Skin epidermis (tissue), 12 donors: ENCODE data around the gene LRRC27.
A peak's percentile ranks its signal among the peaks of the same experiment; 100 is the strongest.
"Not testable (repeated sequence)": the region's sequence is repeated elsewhere in the genome, so short reads cannot be mapped to it uniquely, and the experiment has no call there.

Source experiments
- H3K27ac ChIP-seq, 21 experiments: fragments of 200-600 bp; sonication (generic) in 11 of 21; one replicate each; pipeline ENCODE4 v1.5.0; 2020; ENCODE audit warnings: mild to moderate bottlenecking in 3 of 21, inconsistent platforms in 2 of 21, moderate library complexity in 2 of 21
- H3K4me3 ChIP-seq, 7 experiments: fragments of 200-600 bp; sonication (generic) in 2 of 7; one replicate each; pipeline ENCODE4 v1.5.0; 2020; ENCODE audit warnings: inconsistent platforms in 2 of 7, mild to moderate bottlenecking in 2 of 7, moderate library complexity in 1 of 7

Gene LRRC27

DNA sequence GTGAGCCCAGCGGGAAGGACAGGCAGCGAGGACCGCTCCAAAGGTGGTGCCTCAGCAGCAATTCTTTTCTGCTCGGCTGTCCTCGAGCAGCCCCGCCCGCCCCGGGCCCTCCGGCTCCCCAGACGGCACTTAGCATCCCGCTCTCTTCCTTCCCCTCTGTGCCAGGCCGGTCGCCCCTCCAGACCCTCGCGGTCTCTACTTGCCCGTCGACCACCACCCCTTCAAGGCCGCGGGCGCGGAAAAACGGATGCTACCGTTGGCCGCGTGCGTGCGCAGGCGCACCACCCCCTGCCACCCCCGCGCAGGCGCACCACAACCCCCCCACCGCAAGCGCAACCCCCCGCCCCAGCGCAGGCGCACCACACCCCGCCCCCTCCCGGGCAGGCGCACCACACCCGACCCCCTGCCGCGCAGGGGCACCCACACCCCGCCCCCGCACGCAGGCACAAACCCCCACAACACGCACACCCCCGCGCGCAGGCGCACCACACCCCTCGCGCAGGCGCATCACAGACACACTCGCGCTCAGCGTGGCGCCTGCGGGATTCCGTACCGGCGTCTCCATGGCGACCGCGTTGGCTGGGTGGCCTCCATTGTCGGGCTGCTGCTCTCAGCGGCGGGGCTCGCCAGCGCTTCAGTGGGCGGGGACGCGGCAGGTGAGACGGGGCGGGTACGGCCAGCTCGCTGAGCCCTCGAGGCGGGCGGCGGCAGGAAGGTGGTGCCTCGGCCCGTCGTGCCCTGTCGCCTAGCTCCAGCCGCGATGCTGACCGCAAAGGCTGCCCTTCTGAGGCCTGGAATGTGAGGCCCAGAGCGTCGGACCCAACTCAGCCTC is at the start of gene LRRC27:
Gene LRRC27, plus strand, starts transcription at position 593 of the 832 bp plus-strand sequence. CDS start 1,332 bp downstream, outside the sequence.
- peak within 1 kb of the TSS; percentile 59 to 89 (median 71) for H3K4me3 ChIP-seq
- H3K27ac ChIP-seq: peak within 1 kb of the TSS; percentile 45 to 96 (median 84)

DNA sequence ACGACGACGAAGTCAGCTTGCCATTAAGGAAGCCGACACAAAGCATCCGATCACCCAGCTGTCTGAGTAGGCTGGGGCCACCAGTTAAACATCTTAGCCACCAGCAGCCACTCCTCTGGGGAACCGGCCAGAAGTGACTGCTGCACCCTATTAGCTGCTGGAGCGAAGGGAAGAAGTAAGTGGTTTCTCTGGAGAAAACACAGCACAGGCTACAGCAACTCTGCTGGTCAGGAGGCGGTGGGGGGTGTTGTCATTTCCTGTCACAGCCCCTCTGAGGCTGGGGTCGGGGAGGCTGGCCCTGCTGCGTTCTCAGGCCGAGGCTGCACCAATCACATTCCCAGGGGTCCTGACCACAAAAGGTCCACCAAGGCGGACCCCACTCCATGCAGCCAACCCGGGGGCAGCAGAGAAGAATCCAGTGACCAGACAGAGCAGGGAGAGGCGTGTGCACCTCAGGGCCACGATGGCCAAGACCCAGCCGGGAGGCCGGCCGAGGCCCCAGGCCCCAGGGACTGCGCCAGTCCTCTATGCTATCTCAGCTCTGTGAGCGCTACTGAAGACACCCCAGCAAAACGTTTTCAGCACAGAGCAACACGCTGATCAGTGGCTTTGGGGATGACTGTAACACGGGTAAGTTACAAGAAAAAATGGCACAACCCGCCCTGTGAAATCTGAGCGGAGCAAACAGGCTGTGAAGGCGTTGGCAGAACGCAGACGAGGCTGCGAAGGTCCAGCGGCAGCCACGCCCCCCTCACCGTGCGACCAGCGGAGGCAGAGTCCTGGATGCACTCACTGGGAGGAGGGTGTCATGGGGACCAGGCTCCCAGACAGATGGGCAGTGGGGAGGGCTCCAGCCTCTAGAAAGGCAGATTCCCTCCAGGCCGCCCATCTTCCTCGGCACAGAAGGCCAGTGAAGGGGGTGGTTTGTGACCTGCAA is 49.1 kb upstream of the LRRC27 start:
- Histone ChIP-seq H3K27ac (no peak overlapping the region), H3K4me3 (no peak overlapping the region)

DNA sequence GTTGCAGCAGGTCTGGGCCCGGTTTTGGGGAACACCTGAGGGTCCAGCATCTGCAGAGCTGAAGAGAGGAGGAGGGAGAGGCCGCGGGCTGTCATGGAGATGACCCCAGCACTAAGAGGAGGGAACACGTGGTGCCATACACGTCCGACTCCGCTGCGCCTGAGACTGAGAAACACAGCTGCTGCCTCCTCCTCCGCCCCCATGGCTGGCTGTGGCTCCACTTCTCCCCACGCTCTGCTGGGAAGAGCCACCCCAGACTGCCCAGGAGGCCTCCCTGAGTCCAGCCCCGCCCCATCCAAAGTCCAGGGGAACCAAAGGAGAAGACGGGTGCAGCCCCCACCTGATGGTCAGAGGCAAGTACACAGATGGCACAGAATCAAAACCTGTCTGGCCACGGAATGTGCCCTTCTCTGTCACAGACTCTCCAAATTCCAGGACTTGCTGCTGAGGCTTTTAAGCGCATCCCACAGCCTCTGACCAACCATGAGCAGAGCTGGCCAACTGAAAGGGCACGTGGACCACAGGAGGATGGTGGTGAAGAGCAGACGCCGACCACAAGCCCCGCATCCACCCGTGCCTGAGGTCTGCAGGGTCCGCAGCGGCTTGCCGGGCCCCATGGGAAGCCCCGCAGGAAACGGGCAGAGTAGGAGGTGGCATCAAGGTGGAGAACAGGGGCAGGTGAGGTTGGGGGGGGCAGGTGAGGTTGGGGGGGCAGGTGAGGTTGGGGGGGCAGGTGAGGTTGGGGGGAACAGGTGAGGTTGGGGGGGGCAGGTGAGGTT is 48.2 kb upstream of the LRRC27 start:
- Histone ChIP-seq H3K27ac (no peak overlapping the region), H3K4me3 (no peak overlapping the region)

DNA sequence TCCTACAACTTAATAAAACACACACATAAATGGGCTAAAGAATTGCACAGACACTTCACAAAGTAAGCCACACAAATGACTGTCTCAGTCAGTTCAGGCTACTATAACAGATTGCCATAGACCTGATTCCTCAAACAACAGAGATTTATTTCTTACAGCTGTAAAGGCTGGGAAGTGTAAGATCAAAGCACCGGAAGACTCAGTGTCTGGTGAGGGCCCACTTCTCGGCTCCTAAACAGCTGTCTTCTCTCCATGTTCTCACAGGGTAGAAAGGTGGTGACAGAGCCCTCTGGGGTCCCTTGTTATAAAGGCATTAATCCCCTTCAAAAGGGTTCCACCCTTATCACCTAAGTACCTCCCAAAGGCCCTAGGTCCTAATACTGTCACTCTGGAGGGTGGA is 42.6 kb upstream of the LRRC27 start:
- no peak overlapping the region for H3K4me3 ChIP-seq
- no peak overlapping the region for H3K27ac ChIP-seq

DNA sequence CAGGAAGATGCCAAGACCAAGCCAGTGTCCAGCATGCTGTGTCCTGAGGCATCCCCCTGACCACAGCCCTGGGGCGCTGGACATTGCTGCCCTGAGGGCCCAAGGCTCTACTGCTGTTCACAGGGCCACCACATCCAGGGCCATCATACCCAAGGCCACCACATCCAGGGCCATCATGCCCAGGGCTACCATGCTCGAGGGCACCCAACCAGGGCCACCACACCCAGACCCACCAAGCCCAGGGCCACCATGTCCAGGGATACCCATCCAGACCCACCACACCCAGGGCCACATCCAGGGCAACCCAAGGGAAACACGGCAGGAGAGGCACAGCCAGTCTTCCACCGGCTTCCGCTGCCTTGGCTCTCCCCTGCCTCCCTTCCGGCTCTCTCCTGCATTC is 41.4 kb upstream of the LRRC27 start:
- Histone ChIP-seq H3K4me3 (no peak overlapping the region), H3K27ac (no peak overlapping the region)

DNA sequence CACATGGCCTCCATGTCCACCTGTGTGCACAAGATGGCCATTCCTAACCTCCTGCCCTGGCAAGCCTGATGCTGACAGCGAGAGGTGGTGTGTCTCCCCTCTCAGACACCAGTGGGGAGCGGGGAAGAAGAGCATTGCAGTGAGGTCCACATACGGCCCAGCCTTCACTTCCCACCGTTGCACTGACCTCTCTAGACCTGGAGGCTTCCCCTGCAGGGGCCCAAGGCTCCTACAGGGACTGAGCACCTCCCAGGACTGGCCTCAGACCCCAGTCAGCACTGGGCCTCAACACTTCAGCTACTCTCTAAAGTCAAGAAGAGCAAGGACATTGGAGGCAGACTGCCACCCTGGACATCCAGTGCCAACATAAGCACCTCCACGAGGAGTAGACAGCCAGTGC is 40.2 kb upstream of the LRRC27 start:
- no peak overlapping the region for H3K4me3 ChIP-seq
- H3K27ac ChIP-seq: no peak overlapping the region

DNA sequence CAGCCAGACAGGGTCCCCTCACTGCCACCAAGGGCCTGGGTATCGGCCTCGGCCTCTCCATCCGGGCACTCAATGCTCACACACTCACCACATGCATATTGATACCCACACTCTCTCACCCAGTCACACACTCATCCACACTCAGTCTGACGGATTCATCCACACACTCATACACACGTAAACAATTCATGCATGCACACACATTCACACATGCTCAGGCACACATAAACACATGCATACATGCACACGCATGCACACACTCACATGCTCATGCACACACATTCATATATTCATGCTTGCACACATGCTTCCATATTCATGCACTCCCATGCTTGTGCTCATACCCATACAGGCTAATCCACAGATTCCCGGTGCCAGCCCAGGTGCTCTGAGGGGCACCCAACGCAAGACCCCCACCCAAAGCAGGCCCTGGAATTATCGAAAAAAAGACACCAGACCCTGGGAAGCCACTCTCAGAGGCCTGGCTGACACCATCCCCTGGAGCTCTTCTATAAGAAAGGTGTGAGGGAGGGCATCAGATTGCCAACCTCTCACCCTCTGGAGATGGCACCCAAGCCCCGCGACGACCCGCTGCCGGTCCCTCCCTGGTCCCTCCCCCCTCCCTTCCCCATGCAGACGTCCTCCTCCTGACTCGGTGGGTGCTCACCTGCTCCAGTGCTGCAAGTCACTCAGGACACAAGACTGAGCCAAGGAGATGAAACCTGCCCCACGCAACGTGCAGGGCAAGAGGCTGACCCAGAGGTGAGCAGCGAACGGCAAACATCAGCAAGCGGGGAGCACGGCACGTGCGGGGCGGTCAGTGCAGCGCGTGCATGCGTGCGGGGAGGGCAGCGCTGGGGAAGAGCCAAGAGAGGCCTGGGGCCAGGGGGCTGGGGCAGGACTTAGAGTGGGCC is 39.4 kb upstream of the LRRC27 start:
- Histone ChIP-seq H3K27ac (no peak overlapping the region), H3K4me3 (no peak overlapping the region)

DNA sequence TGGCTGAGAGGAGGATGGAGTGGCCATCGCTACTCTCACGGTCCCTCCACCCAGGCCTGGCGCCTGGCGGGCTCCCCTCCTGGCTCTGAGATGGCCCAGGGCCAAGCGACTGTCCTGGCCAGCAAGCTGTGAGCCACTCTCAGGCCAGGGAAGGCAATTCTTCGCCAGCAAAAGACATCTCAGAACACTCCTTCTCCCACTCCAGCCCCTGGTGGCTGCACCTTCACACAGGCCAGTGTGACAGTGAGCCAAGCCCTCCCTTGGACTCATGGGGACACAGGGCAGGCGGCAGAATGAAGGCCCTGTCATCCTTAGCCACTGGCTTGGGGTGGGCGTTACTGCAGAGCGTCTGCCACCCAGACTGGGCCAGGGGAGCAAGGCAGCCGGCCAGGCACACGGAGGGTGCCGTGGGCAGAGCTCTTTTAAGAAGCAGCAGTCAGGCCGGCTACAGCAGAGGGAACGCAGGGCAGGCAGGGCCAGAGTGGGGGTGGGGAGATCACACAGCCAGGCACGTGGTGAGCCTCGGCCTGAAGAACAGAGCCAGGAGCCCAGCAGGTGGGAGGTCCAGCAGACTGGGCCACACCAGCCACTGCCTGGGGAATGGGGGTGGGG is 38.7 kb upstream of the LRRC27 start:
- Histone ChIP-seq H3K4me3 (no peak overlapping the region), H3K27ac (no peak overlapping the region)

DNA sequence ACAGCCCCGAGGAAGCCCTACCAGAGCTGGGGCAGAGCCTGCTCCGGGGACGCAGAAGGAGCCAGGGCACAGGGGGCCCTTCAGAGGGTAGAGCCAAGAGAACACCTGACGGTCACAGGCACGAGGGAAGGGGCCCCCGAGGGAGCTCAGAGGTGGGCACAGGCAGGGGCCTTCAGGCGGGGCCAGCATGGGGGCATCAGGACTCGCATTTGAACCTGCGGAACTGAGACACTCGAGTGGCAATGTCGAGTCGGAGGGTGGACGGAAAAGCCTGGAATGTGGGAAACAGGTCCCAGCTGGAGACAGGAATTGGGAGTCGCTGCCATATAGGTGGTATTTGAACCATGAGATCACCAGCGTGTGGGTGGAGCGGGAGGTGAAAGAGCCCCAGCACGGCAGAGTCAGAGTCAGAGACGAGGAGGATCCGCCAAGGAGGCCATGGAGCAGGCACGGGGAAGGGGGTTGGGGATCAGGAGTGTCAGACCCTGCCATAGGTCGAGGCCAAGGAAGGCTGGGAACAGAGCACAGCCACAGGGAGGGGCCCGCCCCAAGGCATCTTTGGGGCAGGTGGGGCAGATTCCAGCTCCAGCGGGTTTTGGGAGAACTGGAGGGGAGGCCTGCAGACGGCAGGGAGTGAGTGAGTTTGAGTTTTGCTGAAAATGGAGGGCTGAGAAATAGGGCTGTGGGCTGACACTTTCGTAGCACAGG is 38.0 kb upstream of the LRRC27 start:
- H3K4me3 ChIP-seq: no peak overlapping the region

DNA sequence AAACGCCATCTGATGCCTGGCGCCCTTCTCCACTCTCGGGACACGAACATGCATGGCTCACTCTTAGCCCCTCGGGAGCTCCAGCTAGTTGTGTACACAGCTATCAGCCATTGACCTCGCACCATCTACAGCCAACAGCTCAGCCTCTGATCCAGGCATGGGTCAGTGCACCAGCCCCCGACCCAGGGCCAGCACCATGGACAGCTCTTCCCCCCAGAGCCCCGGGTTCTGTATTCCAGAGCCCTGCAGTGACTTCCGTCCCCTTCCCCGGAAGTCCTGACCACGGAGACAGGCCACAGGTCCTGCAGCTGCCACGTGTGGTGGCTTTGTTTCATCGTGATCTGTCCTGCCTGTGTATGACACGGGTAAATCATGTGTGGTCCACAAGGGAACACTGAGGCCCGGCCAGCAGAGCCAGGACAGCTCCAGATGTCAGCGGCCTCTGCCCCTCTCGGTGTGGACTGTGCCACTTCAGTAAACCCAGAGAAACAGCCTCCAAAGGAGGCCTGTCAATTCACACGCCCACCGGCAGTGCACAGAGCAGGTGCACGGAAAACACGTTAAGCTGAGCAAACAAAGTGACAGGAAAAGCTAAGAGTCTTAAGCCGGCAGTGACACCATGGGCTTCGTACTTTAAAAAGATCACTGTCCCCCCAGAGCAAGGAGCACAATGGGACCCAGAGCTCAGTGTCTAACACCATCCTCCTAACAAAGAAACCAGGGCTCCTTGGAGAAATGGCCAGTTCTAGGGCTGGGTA is 37.3 kb upstream of the LRRC27 start:
- Histone ChIP-seq H3K27ac (no peak overlapping the region), H3K4me3 (no peak overlapping the region)

More for the DNA sequence above, 38.0 kb upstream of the LRRC27 start:
- H3K27ac ChIP-seq: no peak overlapping the region

DNA sequence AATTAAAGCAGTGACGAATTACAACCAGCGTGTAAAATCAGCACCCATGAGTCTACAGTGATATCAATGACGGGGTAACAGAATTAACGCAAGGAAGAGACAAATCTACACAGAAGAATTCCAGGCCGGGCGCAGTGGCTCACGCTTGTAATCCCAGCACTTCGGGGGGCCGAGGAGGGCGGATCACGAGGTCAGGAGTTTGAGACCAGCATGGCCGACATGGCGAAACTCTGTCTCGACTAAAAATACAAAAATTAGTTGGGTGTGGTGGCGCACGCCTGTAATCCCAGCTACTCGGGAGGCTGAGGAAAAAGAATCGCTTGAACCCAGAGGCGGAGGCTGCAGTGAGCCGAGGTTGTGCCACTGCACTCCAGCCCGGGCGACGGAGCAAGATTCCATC is 36.5 kb upstream of the LRRC27 start:
- not testable (repeated sequence) for H3K27ac ChIP-seq, H3K4me3 ChIP-seq

DNA sequence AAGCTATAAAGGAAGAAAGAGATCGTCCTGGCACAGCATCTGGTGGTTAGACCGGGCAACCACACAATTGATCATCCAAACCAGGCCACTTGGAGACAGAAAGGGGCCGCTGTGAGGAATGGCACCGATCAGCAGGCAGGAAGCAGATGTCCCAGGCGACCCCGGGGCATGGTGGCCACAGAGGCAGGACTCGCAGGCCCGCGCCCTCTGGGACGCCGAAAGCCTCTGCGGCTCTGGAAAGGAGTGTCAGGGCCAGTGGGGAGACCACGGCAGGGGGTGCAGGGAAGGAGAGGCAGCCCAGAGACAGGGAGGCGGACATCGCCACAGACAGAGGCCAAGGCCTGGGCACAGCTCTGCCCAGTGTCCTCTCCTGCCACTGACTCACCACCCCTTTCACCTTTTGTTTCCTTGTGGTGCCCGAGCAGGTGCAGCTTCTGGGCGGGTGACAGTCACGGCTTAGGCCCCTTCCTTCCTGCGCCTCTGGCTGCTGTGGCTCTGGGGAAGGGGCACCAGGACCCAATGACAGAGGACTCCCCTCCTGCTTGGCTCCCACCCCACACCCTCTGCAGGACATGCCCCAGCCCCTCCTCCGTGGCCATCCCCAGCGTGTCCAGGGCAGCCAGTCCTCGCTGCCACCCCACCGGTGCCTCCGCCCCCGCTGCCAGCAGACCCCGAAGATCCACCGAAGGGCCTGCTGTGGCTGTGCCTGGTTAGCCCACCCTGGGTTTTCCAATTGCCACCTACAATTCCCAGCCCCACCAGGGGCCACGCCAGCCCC is 35.1 kb upstream of the LRRC27 start:
- Histone ChIP-seq H3K27ac (no peak overlapping the region), H3K4me3 (no peak overlapping the region)

DNA sequence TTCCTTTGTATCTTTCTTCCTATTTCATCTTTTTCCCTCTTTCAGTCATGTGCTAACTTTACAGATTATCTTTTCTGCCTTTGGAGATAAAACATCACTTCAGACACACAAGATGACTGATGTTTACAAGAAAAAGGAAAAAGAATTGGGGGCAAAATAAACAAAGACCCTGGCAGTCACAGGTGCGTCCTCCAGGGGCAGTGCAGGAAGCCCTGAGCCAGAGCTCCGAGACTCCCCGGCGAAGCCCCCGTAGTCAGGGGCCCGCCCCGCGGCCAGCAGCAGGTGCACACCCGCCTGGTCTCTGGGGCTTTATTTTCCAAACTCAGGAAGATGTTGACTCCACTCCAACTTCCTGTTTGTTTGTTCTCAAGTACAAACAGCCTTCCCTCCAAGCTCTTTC is 34.5 kb upstream of the LRRC27 start:
- no peak overlapping the region for H3K4me3 ChIP-seq
- H3K27ac ChIP-seq: no peak overlapping the region

DNA sequence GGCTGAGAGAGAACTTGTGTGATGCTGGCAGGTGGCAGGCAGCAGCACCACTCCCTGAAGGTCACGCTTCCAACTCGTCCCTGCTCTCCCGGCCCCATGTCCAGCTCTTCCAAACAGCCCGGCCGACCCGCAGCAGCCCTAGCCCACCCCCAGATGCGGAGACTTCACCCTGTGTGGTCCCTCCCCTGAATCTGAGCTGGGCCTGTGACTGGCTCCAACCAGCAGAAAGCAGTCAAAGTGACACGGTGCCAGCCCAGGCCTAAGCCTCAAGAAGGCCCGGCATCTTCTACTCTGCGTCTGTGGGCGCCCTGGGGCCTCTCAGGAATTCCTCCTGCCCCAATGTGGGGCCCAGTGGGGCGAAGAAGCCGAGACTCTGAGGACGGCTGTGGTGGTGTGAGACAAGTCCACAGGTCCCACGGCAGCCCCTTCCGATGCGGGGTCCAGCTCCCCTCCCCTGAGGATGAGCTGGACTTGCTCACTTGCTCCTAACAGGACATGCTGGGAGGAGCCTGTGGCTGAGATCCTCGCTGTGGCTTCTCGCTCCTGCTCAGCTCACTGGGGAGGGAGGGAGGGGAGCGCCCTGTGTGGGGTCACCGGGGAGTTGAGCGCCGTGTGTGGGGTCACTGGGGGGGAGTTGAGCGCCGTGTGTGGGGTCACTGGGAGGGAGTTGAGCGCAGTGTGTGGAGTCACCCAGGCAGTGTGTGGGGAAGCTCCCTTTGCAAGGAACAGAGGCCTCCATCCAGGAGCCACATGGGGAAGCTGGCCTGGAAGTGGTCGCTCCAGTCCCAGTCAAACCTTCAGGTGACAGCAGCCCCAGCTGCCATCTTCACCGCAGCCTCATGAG is 33.7 kb upstream of the LRRC27 start:
- H3K27ac ChIP-seq: no peak overlapping the region

More for the DNA sequence above, 33.7 kb upstream of the LRRC27 start:
- H3K4me3 ChIP-seq: no peak overlapping the region
